ENCODE results near the gene DCDC2.

- TF ChIP-seq CTCF (conservative IDR thresholded peaks at IDR 0.05 in 1 of 2, IDR thresholded peaks at IDR 0.05 in 1 of 2; ENCODE audit: extremely low read depth in 1 of 2, insufficient read depth in 1 of 2, low read depth in 1 of 2, low read length in 2 of 2) (no peak), EZH2 (IDR thresholded peaks at IDR 0.05; ENCODE audit: borderline replicate concordance, low read length) (no peak)
These were observed 104.5 kb downstream of the DCDC2 start for GRCh38 chr6:24253360-24253759.

Measured in mammary epithelial cell (primary cell).